A673 (cell line): ENCODE measurements around the gene CCR5AS.

Experiments
- CTCF ChIP-seq: fragments of 300-800, 200-600 bp; sonication (generic); conservative IDR thresholded peaks from 2 replicates; pipeline ENCODE4 v1.5.1; 2017; ENCODE audit warnings: low read depth, mild to moderate bottlenecking, antibody characterized with exemption, low read length, moderate library complexity, mixed read lengths
- EZH2 ChIP-seq: fragments of 200-600 bp; sonication (generic); IDR thresholded peaks from 2 replicates; pipeline ENCODE4 v1.6.1; 2017; ENCODE audit warnings: borderline replicate concordance, low read depth, mild to moderate bottlenecking, mixed read lengths, antibody characterized with exemption, low read length; ENCODE audit not compliant: poor library complexity, severe bottlenecking

GRCh38 chr3:46367811-46368210 lies 39.1 kb downstream of the CCR5AS start:
- TF ChIP-seq CTCF (no peak), EZH2 (no peak)
